VCaP (cell line): Measurements from ENCODE around the gene FMN2.
A peak's percentile ranks its signal among the peaks of the same experiment; 100 is the strongest.

Source experiments
- H3K27ac ChIP-seq: fragments of 450-650 bp; 2 replicates; pipeline ENCODE4 v1.5.1; 2017
- TF ChIP-seq, protein P1 (sequence below): fragments of 450-650 bp; conservative IDR thresholded peaks from 2 replicates; pipeline ENCODE4 v1.5.1; 2017; ENCODE audit warnings: mild to moderate bottlenecking, moderate library complexity

FMN2 gene

DNA sequence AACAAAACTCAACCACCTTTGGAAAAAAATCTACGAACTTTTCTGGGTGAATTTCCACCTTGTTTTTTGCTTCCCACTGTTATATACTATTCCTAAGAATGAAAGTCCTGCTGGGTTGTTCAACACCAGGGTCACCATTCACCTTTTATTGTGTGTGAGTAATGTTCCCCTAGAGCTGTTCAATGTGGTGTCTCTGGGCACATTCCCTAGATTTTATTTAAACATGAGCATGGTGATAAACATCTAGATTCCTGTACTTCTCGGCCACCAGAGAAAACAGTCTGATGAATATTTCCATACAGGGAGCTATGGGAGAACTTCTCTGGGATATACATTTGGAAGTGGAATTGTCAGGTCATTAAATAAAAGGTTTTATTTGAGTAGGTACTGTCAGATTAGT lies 13.0 kb downstream of the FMN2 start:
- H3K27ac ChIP-seq, result no peak overlapping the region
- TF ChIP-seq, protein P1, sequence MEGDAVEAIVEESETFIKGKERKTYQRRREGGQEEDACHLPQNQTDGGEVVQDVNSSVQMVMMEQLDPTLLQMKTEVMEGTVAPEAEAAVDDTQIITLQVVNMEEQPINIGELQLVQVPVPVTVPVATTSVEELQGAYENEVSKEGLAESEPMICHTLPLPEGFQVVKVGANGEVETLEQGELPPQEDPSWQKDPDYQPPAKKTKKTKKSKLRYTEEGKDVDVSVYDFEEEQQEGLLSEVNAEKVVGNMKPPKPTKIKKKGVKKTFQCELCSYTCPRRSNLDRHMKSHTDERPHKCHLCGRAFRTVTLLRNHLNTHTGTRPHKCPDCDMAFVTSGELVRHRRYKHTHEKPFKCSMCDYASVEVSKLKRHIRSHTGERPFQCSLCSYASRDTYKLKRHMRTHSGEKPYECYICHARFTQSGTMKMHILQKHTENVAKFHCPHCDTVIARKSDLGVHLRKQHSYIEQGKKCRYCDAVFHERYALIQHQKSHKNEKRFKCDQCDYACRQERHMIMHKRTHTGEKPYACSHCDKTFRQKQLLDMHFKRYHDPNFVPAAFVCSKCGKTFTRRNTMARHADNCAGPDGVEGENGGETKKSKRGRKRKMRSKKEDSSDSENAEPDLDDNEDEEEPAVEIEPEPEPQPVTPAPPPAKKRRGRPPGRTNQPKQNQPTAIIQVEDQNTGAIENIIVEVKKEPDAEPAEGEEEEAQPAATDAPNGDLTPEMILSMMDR, result no peak

DNA sequence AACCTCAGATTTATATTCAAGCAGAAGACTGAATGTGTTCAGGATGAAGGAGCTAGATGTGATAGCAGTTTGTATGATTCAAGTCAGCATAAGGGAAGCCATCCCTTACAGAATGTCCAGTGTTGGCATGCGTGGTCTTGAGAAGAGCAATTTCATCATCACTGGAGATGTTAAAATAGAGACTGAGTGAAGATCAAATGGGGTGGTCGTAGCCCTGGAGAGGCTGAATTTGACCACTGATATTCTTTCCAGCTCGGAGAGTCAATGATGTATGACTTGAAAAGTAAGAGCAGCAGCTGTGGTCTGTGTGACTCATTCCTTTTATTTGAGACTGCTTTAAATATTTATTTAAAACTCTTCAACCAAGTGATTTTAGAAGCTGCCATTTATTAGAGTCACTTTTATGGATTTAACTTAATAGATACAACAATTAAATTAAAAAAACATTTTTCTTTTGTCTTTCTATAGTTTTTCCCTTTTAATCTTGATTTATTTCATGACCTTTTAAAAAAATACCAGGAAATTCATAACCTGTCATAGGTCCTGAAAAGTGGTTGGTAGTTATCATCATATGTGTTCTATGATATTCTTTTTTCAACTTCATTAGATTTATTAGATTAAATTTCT lies 15.5 kb downstream of the FMN2 start:
- TF ChIP-seq, protein P1, result no peak

DNA sequence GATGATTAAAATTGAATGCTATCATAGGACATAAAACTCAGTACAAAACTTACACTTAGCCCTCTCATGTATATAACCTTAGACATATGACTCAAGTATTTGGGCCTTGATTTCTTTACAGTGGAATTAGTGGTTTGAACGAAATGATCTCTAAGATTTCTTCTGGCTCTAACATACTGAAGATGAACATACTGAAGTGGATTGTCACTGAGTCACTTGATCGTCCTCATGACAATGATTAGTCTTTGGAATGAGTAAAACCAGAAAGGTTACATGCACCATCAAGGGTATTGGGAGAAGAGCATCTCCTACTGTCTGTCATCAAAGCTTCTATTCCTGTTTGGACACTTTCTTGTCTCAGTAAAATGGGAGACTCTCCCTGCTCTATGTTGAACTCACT lies 17.4 kb downstream of the FMN2 start:
- TF ChIP-seq, protein P1, result no peak
- H3K27ac ChIP-seq, result no peak overlapping the region

More for the DNA sequence above, 15.5 kb downstream of the FMN2 start:
- H3K27ac ChIP-seq, result no peak overlapping the region

DNA sequence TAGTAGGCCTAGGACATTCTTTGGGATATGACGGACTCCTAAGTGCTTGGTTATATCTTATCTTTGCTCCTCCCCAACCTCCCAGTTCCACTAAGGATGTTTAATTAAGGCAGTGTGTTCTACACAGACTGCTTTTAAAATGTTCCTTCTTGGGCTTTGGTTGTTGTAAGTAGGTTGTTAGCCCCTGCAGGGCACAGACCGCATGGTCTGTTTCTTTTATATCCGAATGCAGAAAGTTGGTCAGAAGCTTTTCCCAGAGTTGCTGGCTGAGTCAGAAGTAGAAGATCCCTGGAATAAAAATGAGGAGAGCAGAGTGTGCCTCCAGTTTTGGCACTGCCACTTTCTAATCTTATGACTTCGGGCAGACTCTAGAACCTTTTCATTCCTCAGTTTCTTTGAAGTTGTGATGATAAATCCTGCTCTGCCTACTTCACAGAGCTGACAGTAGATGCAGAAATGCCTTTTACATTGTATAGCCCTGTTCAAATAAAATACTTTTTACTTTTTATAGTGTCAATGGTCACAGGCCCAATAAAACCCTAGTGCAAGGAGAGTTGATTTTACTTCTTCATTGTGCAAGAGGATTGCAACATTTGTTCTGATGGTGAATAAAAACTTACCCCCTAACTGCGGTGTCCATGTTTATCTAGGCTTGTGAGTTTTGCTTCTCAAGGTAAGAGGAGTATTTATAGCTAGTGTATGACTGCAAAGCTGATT lies 18.4 kb downstream of the FMN2 start:
- H3K27ac ChIP-seq, result peak overlapping the region; percentile 38
- TF ChIP-seq, protein P1, result no peak

DNA sequence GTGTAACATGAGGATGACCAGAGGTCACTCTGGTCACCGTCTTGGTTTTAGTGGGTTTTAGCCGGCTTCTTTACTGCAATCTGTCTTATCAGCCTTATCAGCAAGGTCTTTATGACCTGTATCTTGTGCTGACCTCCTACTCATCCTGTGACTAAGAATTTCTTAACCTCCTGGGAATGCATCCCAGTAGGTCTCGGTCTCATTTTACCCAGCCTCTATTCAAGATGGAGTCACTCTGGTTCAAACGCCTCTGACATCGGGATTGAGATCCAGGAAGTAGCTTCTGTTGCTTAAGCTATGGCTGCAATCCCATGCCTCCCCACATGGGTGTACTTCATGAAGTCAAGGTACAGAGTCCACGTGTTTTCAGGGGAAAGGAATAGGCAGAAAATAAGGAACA lies 19.9 kb downstream of the FMN2 start:
- H3K27ac ChIP-seq, result peak overlapping the region; percentile 78
- TF ChIP-seq, protein P1, result no peak

DNA sequence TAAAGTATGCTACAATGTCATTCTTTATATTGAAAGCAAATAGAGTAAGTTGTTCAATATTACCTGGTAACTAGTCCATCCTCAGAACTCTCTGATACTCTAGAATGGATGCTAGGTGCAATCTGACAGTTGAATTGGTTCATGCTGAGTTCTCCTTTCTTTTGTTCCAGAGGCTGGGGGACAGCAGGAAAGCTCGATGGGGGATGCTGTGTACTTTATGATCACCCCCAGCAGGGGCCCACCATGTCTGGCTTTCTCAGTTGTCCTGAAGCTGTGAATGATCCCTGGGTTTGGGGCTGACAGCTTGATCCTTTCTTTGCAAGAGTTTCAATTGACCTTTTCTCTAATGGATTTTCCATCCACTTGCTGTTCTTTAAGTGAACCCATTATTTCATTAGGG lies 22.5 kb downstream of the FMN2 start:
- TF ChIP-seq, protein P1, result no peak
- no peak overlapping the region for H3K27ac ChIP-seq

DNA sequence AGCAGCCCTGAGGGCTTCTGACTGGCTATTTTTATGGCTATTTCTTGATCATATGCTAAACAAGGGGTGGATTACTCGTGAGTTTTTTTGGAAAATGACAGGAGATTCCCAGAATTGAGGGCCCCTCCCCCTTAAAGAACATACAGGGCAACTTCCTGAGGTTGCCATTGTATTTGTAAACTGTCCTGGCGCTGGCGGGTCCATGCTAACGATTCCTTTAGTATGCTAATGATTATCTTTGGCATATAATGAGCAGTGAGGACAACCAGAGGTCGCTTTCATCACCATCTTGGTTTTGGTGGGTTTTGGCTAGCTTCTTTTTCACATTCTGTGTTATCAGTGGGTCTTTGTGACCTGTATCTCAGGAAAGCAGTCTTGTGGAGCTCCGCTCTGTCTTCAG lies 24.1 kb downstream of the FMN2 start:
- H3K27ac ChIP-seq, result no peak overlapping the region
- TF ChIP-seq, protein P1, result no peak
